GM23338 (cell line): Measurements from ENCODE around the gene DMD. TPM values are rescaled to one million over a fixed set of nuclear protein-coding genes. Genes with fewer than 3 reads are reported as not detected.

ENCODE experiments used
- ATAC-seq: fragments of 200-7000 bp; cut with Tn5 transposase; 3 replicates; pipeline ENCODE4 v1.9.1; 2020
- DNase-seq: peaks from one replicate; pipeline ENCODE4 v3.0.0-alpha.2; 2015; ENCODE audit warnings: low spot score
- H2AFZ ChIP-seq: fragments of 200-600 bp; sonication (generic); 2 replicates; pipeline ENCODE4 v1.8.0; 2016; ENCODE audit warnings: antibody characterized with exemption, mild to moderate bottlenecking, moderate library complexity
- H3F3A ChIP-seq: fragments of 200-600 bp; sonication (generic); replicated peaks from 2 replicates; pipeline ENCODE4 v1.8.0; 2017; ENCODE audit warnings: antibody characterized with exemption, mixed run types, low read depth
- H3K27ac ChIP-seq: fragments of 200-600 bp; sonication (generic); 2 replicates; pipeline ENCODE4 v1.6.1; 2016; ENCODE audit warnings: low read depth
- H3K27me3 ChIP-seq: fragments of 200-600 bp; sonication (generic); 2 replicates; pipeline ENCODE4 v1.8.0; 2016; ENCODE audit warnings: mild to moderate bottlenecking, mixed run types, moderate library complexity; ENCODE audit not compliant: insufficient read depth
- H3K36me3 ChIP-seq: fragments of 200-600 bp; sonication (generic); 2 replicates; pipeline ENCODE4 v1.8.0; 2016; ENCODE audit warnings: mild to moderate bottlenecking; ENCODE audit not compliant: insufficient read depth
- H3K4me1 ChIP-seq: fragments of 200-600 bp; sonication (generic); 2 replicates; pipeline ENCODE4 v1.8.0; 2016; ENCODE audit warnings: mild to moderate bottlenecking, moderate library complexity; ENCODE audit not compliant: insufficient read depth
- H3K4me2 ChIP-seq: fragments of 200-600 bp; sonication (generic); 2 replicates; pipeline ENCODE4 v1.7.1; 2017; ENCODE audit warnings: mixed run types
- H3K4me3 ChIP-seq: fragments of 200-600 bp; sonication (generic); 2 replicates; pipeline ENCODE4 v1.6.1; 2016; ENCODE audit warnings: mixed run types
- H3K79me2 ChIP-seq: fragments of 200-600 bp; sonication (generic); replicated peaks from 2 replicates; pipeline ENCODE4 v1.8.0; 2017; ENCODE audit warnings: mild to moderate bottlenecking; ENCODE audit not compliant: insufficient read depth
- H3K9me2 ChIP-seq: fragments of 200-600 bp; sonication (generic); 2 replicates; pipeline ENCODE4 v1.8.0; 2017; ENCODE audit not compliant: insufficient read depth
- H4K20me1 ChIP-seq: fragments of 200-600 bp; sonication (generic); replicated peaks from 2 replicates; pipeline ENCODE4 v1.8.0; 2017; ENCODE audit warnings: mild to moderate bottlenecking; ENCODE audit not compliant: insufficient read depth
- H3K27ac Mint-ChIP-seq: 2 replicates; pipeline ENCODE4 v1.8.0; 2020; ENCODE audit warnings: inconsistent platforms, mild to moderate bottlenecking, moderate library complexity, mixed read lengths
- H3K27me3 Mint-ChIP-seq: 3 replicates; pipeline ENCODE4 v1.8.0; 2022; ENCODE audit warnings: low read depth, mild to moderate bottlenecking, moderate library complexity, mixed read lengths, inconsistent platforms; ENCODE audit not compliant: insufficient read depth, poor library complexity
- H3K36me3 Mint-ChIP-seq: 3 replicates; pipeline ENCODE4 v1.8.0; 2021; ENCODE audit warnings: low read depth, mild to moderate bottlenecking, inconsistent platforms, moderate library complexity, mixed read lengths
- H3K4me1 Mint-ChIP-seq: 3 replicates; pipeline ENCODE4 v1.8.0; 2020; ENCODE audit warnings: mild to moderate bottlenecking, inconsistent platforms, mixed read lengths
- H3K4me3 Mint-ChIP-seq: 3 replicates; pipeline ENCODE4 v1.8.0; 2021; ENCODE audit warnings: moderate library complexity, mild to moderate bottlenecking, inconsistent platforms, mixed read lengths
- H3K9me3 Mint-ChIP-seq: 3 replicates; pipeline ENCODE4 v1.8.0; 2020; ENCODE audit warnings: moderate library complexity, mild to moderate bottlenecking, inconsistent platforms, mixed read lengths
- CREB1 ChIP-seq: fragments of 250-450 bp; sonication (Bioruptor Pico); IDR thresholded peaks from 2 replicates; pipeline ENCODE4 v1.5.0; 2020; ENCODE audit warnings: low read depth, mild to moderate bottlenecking, moderate library complexity
- EZH2 ChIP-seq: fragments of 200-600 bp; sonication (generic); IDR thresholded peaks from one replicate; pipeline ENCODE4 v1.8.0; 2017; ENCODE audit warnings: antibody characterized with exemption, mild to moderate bottlenecking, low read depth; ENCODE audit not compliant: unreplicated experiment
- EZH2phosphoT487 ChIP-seq: fragments of 200-600 bp; sonication (generic); IDR thresholded peaks from one replicate; pipeline ENCODE4 v1.8.1; 2018; ENCODE audit warnings: antibody characterized with exemption; ENCODE audit not compliant: unreplicated experiment
- JUNB ChIP-seq: IDR thresholded peaks from one replicate; pipeline ENCODE4 v1.6.1; 2016; ENCODE audit warnings: antibody characterized with exemption; ENCODE audit not compliant: unreplicated experiment
- NANOG ChIP-seq: IDR thresholded peaks from 2 replicates; pipeline ENCODE4 v1.6.1; 2016; ENCODE audit warnings: antibody characterized with exemption, borderline replicate concordance
- POLR2AphosphoS5 ChIP-seq: IDR thresholded peaks from 2 replicates; pipeline ENCODE4 v1.6.1; 2016; ENCODE audit warnings: antibody characterized with exemption, low read depth
- STAT1 ChIP-seq: IDR thresholded peaks from one replicate; pipeline ENCODE4 v1.6.1; 2016; ENCODE audit warnings: antibody characterized with exemption; ENCODE audit not compliant: unreplicated experiment
- ZNF114 ChIP-seq: fragments of 250-450 bp; sonication (Bioruptor Pico); IDR thresholded peaks from 2 replicates; pipeline ENCODE4 v1.5.0; 2020; ENCODE audit warnings: mild to moderate bottlenecking, moderate library complexity
- ZNF331 ChIP-seq: fragments of 250-450 bp; sonication (Bioruptor Pico); IDR thresholded peaks from 2 replicates; pipeline ENCODE4 v1.5.0; 2020; ENCODE audit warnings: low read depth, mild to moderate bottlenecking, moderate library complexity
- polyA plus RNA-seq: library from polyadenylated mRNA; unstranded; fragments of >200 nt; fragmentation: Nextera tagmentation; extraction: Ambion mirVana; gene quantifications from 2 replicates; pipeline ENCODE4 v1.2.1, GENCODE V29; 2016
- total RNA-seq: library from RNA; depleted of rRNA; stranded (reverse); fragments of >200 nt; shearing (Covaris generic); gene quantifications from 2 replicates; pipeline ENCODE4 v1.2.3, GENCODE V29; 2014
- TF ChIP-seq, protein P1 (sequence below), 2 experiments: fragments of 200-600 bp in 1 of 2; sonication (generic) in 1 of 2; conservative IDR thresholded peaks; 2 replicates each; pipeline versions ENCODE4 v1.5.1 to v1.6.1; 2016 to 2017; ENCODE audit warnings: antibody characterized with exemption in 2 of 2, low read depth in 2 of 2, mild to moderate bottlenecking in 2 of 2, moderate library complexity in 1 of 2
- TF ChIP-seq, protein P2 (sequence below): IDR thresholded peaks from 2 replicates; pipeline ENCODE4 v1.6.1; 2016; ENCODE audit warnings: antibody characterized with exemption
- TF ChIP-seq, protein P3 (sequence below): IDR thresholded peaks from one replicate; pipeline ENCODE4 v1.6.1; 2018; ENCODE audit warnings: antibody characterized with exemption; ENCODE audit not compliant: unreplicated experiment
- TF ChIP-seq, protein P4 (sequence below): fragments of 250-450 bp; sonication (Bioruptor Pico); IDR thresholded peaks from 2 replicates; pipeline ENCODE4 v1.5.0; 2020; ENCODE audit warnings: mild to moderate bottlenecking, moderate library complexity

Gene DMD
- total and polyA plus RNA-seq, 2 experiments from 2014 or later = 4.5 to 7.6 TPM

DNA sequence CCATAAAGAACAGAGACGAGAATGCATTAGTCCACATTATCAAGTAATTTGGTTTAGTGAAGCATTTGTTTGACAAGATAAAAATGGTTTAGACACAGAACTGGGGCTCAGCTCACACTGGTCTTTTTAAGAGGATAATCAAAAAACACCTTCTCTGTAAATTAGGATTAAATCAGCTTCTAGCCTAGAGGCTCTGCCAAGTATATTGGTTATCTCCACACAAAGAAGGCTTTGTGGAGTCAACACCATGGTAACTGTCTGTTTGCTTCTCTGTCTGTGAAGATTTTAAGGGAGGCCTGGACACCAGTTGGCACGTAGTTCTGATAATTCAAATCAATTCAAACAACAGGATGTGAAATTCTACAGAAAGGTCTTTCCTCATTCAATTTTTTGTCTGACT lies 687.0 kb downstream of the DMD start:
- H3K4me3 ChIP-seq = no peak overlapping the region
- no peaks in the 10 kb centered on the region for H3K27me3 ChIP-seq
- no peaks in the 10 kb centered on the region for H3K36me3 ChIP-seq
- H3F3A ChIP-seq = no peaks in the 10 kb centered on the region
- Mint-ChIP-seq H3K4me3 (no peak overlapping the region), H3K36me3 (no peaks in the 10 kb centered on the region), H3K27ac (no peak overlapping the region), H3K9me3 (no peaks in the 10 kb centered on the region), H3K27me3 (no peaks in the 10 kb centered on the region), H3K4me1 (no peaks in the 10 kb centered on the region; the same call in 2 of the 3 replicates)
- H3K79me2 ChIP-seq = no peaks in the 10 kb centered on the region
- no peak overlapping the region for H3K27ac ChIP-seq
- no peaks in the 10 kb centered on the region for H3K9me2 ChIP-seq
- DNase-seq = no peak
- H4K20me1 ChIP-seq = no peaks in the 10 kb centered on the region
- no peak for ATAC-seq
- H2AFZ ChIP-seq = no peak overlapping the region
- no peaks in the 10 kb centered on the region for H3K4me1 ChIP-seq
- no peak overlapping the region for H3K4me2 ChIP-seq
- no peak for TF ChIP-seq EZH2phosphoT487
- no peak for TF ChIP-seq POLR2AphosphoS5
- no peak for TF ChIP-seq NANOG
- TF ChIP-seq, protein P1, sequence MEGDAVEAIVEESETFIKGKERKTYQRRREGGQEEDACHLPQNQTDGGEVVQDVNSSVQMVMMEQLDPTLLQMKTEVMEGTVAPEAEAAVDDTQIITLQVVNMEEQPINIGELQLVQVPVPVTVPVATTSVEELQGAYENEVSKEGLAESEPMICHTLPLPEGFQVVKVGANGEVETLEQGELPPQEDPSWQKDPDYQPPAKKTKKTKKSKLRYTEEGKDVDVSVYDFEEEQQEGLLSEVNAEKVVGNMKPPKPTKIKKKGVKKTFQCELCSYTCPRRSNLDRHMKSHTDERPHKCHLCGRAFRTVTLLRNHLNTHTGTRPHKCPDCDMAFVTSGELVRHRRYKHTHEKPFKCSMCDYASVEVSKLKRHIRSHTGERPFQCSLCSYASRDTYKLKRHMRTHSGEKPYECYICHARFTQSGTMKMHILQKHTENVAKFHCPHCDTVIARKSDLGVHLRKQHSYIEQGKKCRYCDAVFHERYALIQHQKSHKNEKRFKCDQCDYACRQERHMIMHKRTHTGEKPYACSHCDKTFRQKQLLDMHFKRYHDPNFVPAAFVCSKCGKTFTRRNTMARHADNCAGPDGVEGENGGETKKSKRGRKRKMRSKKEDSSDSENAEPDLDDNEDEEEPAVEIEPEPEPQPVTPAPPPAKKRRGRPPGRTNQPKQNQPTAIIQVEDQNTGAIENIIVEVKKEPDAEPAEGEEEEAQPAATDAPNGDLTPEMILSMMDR (conservative IDR thresholded peaks at IDR 0.05; ENCODE audit: low read depth in 2 of 2) = no peak
- TF ChIP-seq, protein P2, sequence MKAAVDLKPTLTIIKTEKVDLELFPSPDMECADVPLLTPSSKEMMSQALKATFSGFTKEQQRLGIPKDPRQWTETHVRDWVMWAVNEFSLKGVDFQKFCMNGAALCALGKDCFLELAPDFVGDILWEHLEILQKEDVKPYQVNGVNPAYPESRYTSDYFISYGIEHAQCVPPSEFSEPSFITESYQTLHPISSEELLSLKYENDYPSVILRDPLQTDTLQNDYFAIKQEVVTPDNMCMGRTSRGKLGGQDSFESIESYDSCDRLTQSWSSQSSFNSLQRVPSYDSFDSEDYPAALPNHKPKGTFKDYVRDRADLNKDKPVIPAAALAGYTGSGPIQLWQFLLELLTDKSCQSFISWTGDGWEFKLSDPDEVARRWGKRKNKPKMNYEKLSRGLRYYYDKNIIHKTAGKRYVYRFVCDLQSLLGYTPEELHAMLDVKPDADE = no peak
- TF ChIP-seq, protein P3, sequence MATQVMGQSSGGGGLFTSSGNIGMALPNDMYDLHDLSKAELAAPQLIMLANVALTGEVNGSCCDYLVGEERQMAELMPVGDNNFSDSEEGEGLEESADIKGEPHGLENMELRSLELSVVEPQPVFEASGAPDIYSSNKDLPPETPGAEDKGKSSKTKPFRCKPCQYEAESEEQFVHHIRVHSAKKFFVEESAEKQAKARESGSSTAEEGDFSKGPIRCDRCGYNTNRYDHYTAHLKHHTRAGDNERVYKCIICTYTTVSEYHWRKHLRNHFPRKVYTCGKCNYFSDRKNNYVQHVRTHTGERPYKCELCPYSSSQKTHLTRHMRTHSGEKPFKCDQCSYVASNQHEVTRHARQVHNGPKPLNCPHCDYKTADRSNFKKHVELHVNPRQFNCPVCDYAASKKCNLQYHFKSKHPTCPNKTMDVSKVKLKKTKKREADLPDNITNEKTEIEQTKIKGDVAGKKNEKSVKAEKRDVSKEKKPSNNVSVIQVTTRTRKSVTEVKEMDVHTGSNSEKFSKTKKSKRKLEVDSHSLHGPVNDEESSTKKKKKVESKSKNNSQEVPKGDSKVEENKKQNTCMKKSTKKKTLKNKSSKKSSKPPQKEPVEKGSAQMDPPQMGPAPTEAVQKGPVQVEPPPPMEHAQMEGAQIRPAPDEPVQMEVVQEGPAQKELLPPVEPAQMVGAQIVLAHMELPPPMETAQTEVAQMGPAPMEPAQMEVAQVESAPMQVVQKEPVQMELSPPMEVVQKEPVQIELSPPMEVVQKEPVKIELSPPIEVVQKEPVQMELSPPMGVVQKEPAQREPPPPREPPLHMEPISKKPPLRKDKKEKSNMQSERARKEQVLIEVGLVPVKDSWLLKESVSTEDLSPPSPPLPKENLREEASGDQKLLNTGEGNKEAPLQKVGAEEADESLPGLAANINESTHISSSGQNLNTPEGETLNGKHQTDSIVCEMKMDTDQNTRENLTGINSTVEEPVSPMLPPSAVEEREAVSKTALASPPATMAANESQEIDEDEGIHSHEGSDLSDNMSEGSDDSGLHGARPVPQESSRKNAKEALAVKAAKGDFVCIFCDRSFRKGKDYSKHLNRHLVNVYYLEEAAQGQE = no peak
- TF ChIP-seq ZNF114 (CRISPR knock-in tag) = no peak
- TF ChIP-seq ZNF331 (CRISPR knock-in tag) = no peak
- no peak for TF ChIP-seq EZH2
- no peak for TF ChIP-seq STAT1
- no peak for TF ChIP-seq JUNB
- no peak for TF ChIP-seq CREB1 (CRISPR knock-in tag)
- TF ChIP-seq, protein P4, sequence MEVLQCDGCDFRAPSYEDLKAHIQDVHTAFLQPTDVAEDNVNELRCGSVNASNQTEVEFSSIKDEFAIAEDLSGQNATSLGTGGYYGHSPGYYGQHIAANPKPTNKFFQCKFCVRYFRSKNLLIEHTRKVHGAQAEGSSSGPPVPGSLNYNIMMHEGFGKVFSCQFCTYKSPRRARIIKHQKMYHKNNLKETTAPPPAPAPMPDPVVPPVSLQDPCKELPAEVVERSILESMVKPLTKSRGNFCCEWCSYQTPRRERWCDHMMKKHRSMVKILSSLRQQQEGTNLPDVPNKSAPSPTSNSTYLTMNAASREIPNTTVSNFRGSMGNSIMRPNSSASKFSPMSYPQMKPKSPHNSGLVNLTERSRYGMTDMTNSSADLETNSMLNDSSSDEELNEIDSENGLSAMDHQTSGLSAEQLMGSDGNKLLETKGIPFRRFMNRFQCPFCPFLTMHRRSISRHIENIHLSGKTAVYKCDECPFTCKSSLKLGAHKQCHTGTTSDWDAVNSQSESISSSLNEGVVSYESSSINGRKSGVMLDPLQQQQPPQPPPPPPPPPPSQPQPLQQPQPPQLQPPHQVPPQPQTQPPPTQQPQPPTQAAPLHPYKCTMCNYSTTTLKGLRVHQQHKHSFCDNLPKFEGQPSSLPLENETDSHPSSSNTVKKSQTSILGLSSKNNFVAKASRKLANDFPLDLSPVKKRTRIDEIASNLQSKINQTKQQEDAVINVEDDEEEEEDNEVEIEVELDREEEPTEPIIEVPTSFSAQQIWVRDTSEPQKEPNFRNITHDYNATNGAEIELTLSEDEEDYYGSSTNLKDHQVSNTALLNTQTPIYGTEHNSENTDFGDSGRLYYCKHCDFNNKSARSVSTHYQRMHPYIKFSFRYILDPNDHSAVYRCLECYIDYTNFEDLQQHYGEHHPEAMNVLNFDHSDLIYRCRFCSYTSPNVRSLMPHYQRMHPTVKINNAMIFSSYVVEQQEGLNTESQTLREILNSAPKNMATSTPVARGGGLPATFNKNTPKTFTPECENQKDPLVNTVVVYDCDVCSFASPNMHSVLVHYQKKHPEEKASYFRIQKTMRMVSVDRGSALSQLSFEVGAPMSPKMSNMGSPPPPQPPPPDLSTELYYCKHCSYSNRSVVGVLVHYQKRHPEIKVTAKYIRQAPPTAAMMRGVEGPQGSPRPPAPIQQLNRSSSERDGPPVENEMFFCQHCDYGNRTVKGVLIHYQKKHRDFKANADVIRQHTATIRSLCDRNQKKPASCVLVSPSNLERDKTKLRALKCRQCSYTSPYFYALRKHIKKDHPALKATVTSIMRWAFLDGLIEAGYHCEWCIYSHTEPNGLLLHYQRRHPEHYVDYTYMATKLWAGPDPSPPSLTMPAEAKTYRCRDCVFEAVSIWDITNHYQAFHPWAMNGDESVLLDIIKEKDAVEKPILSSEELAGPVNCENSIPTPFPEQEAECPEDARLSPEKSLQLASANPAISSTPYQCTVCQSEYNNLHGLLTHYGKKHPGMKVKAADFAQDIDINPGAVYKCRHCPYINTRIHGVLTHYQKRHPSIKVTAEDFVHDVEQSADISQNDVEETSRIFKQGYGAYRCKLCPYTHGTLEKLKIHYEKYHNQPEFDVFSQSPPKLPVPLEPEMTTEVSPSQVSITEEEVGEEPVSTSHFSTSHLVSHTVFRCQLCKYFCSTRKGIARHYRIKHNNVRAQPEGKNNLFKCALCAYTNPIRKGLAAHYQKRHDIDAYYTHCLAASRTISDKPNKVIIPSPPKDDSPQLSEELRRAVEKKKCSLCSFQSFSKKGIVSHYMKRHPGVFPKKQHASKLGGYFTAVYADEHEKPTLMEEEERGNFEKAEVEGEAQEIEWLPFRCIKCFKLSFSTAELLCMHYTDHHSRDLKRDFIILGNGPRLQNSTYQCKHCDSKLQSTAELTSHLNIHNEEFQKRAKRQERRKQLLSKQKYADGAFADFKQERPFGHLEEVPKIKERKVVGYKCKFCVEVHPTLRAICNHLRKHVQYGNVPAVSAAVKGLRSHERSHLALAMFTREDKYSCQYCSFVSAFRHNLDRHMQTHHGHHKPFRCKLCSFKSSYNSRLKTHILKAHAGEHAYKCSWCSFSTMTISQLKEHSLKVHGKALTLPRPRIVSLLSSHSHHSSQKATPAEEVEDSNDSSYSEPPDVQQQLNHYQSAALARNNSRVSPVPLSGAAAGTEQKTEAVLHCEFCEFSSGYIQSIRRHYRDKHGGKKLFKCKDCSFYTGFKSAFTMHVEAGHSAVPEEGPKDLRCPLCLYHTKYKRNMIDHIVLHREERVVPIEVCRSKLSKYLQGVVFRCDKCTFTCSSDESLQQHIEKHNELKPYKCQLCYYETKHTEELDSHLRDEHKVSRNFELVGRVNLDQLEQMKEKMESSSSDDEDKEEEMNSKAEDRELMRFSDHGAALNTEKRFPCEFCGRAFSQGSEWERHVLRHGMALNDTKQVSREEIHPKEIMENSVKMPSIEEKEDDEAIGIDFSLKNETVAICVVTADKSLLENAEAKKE (CRISPR knock-in tag) = no peak
